ENCODE results near the gene LCN6. TPM values are rescaled to one million over a fixed set of nuclear protein-coding genes. Genes with fewer than 3 reads are reported as not detected.
A peak's percentile ranks its signal among the peaks of the same experiment; 100 is the strongest.
"Not testable (repeated sequence)": the region's sequence is repeated elsewhere in the genome, so short reads cannot be mapped to it uniquely, and the experiment has no call there.

The LCN6 gene
- total RNA-seq, 6 donors from 2014 or later = 2.7 to 35.1 (median 5.5) TPM; not detected in 2

GRCh38 chr9:136789523-136789937 is 41.2 kb upstream of the LCN6 start:
- TF ChIP-seq EP300 (IDR thresholded peaks at IDR 0.05) (no peak), POLR2A (IDR thresholded peaks at IDR 0.05) (no peak), CTCF (IDR thresholded peaks at IDR 0.05) (no peak), POLR2AphosphoS5 (IDR thresholded peaks at IDR 0.05) (no peak)
- Histone ChIP-seq H3K27ac (peak overlapping the region in 1 of 4 donors; percentile 95), H3K27me3 (no peaks in the 10 kb centered on the region), H3K9me3 (no peaks in the 10 kb centered on the region), H3K4me3 (no peak overlapping the region), H3K36me3 (peaks cover 0 to 14% (median 6%) of the 10 kb centered on the region in 4 donors), H3K4me1 (peaks cover 18 to 29% (median 23%) of the 10 kb centered on the region in 4 donors)
- WGBS, 2 donors = 79 to 83% methylated on average over 3 of the region's 3 CpGs
- ATAC-seq (ENCODE audit: low FRiP score in 2 of 2) = no peak
- no peak for DNase-seq

- ATAC-seq (ENCODE audit: low FRiP score in 2 of 2); H3K9me3 ChIP-seq; DNase-seq; H3K4me3 ChIP-seq; H3K27me3 ChIP-seq; H3K27ac ChIP-seq: not testable (repeated sequence)
- WGBS, 2 donors = 77 to 78% methylated on average over 27 of the region's 27 CpGs
- peaks cover 0 to 11% (median 5%) of the 10 kb centered on the region in 4 donors for H3K36me3 ChIP-seq
- H3K4me1 ChIP-seq = peaks cover 18 to 29% (median 23%) of the 10 kb centered on the region in 4 donors
Measured at GRCh38 chr9:136788644-136789522, 40.6 kb upstream of the LCN6 start.

- Histone ChIP-seq H3K27ac (no peak overlapping the region), H3K4me3 (no peak overlapping the region), H3K4me1 (peaks cover 18 to 27% (median 23%) of the 10 kb centered on the region in 4 donors), H3K27me3 (no peaks in the 10 kb centered on the region), H3K9me3 (no peaks in the 10 kb centered on the region), H3K36me3 (peaks cover 0 to 4% (median 2%) of the 10 kb centered on the region in 4 donors)
- TF ChIP-seq CTCF (IDR thresholded peaks at IDR 0.05) (peak; percentile 79 to 89 (median 83)), POLR2A (IDR thresholded peaks at IDR 0.05) (no peak)
- DNase-seq = peak; percentile 54 to 68
- 16 to 22% methylated on average over 21 of the region's 21 CpGs for WGBS, 2 donors
- no peak for ATAC-seq (ENCODE audit: low FRiP score in 2 of 2)
Measured at GRCh38 chr9:136787690-136788400, 39.5 kb upstream of the LCN6 start.

- peaks cover 12 to 18% (median 15%) of the 10 kb centered on the region in 4 donors for H3K4me1 ChIP-seq
- DNase-seq; H3K9me3 ChIP-seq; H3K27ac ChIP-seq; H3K27me3 ChIP-seq; H3K4me3 ChIP-seq; ATAC-seq (ENCODE audit: low FRiP score in 2 of 2); H3K36me3 ChIP-seq: not testable (repeated sequence)
- 34 to 48% methylated on average over 4 of the region's 4 CpGs for WGBS, 2 donors
Measured at GRCh38 chr9:136786983-136787382, 38.7 kb upstream of the LCN6 start.

- ATAC-seq (ENCODE audit: low FRiP score in 2 of 2) = no peak
- no peaks in the 10 kb centered on the region for H3K9me3 ChIP-seq
- 77 to 81% methylated on average over 10 of the region's 10 CpGs for WGBS, 2 donors
- peaks cover 8 to 13% (median 11%) of the 10 kb centered on the region in 4 donors for H3K4me1 ChIP-seq
- no peak for TF ChIP-seq EP300 (IDR thresholded peaks at IDR 0.05)
- no peak for DNase-seq
- H3K4me3 ChIP-seq = no peak overlapping the region
- no peak overlapping the region for H3K27ac ChIP-seq
- no peaks in the 10 kb centered on the region for H3K36me3 ChIP-seq
- H3K27me3 ChIP-seq = no peaks in the 10 kb centered on the region
Measured at GRCh38 chr9:136786451-136786850, 38.1 kb upstream of the LCN6 start.

- not testable (repeated sequence) for H3K36me3 ChIP-seq; ATAC-seq (ENCODE audit: low FRiP score in 2 of 2); H3K4me3 ChIP-seq; H3K9me3 ChIP-seq; H3K27ac ChIP-seq; H3K27me3 ChIP-seq
- peaks cover 8 to 12% (median 11%) of the 10 kb centered on the region in 4 donors for H3K4me1 ChIP-seq
- peak in 1 of 2 donors; percentile 51 for DNase-seq
- 69 to 92% methylated on average over 10 to 23 of the region's 23 CpGs for WGBS, 2 donors
Measured at GRCh38 chr9:136785565-136786355, 37.4 kb upstream of the LCN6 start.

All from upper lobe of left lung (tissue), 6 donors.